Ishikawa (cell line): ENCODE data around the gene PRG2.

Experiments
- CEBPB ChIP-seq: IDR thresholded peaks from 2 replicates; pipeline ENCODE4 v1.6.1; 2012
- CREB1 ChIP-seq: IDR thresholded peaks from 2 replicates; pipeline ENCODE4 v1.6.1; 2012; ENCODE audit warnings: low read depth
- EGR1 ChIP-seq: IDR thresholded peaks from 2 replicates; pipeline ENCODE4 v1.6.1; 2012
- EP300 ChIP-seq: IDR thresholded peaks from 2 replicates; pipeline ENCODE4 v1.6.1; 2012; ENCODE audit warnings: borderline replicate concordance
- FOXM1 ChIP-seq: IDR thresholded peaks from 2 replicates; pipeline ENCODE4 v1.6.1; 2012; ENCODE audit warnings: low read depth, borderline replicate concordance
- MAX ChIP-seq: IDR thresholded peaks from 2 replicates; pipeline ENCODE4 v1.6.1; 2012
- NFIC ChIP-seq: IDR thresholded peaks from 2 replicates; pipeline ENCODE4 v1.6.1; 2012
- RAD21 ChIP-seq: IDR thresholded peaks from 2 replicates; pipeline ENCODE4 v1.6.1; 2012; ENCODE audit warnings: low read depth
- TAF1 ChIP-seq: IDR thresholded peaks from 2 replicates; pipeline ENCODE4 v1.6.1; 2012; ENCODE audit warnings: low read depth, mild to moderate bottlenecking
- TCF12 ChIP-seq: IDR thresholded peaks from 2 replicates; pipeline ENCODE4 v1.6.1; 2012; ENCODE audit warnings: low read depth
- TEAD4 ChIP-seq: IDR thresholded peaks from 2 replicates; pipeline ENCODE4 v1.6.1; 2012
- USF1 ChIP-seq: IDR thresholded peaks from 2 replicates; pipeline ENCODE4 v1.6.1; 2012
- YY1 ChIP-seq: IDR thresholded peaks from 2 replicates; pipeline ENCODE4 v1.6.1; 2012; ENCODE audit warnings: low read depth
- ZBTB7A ChIP-seq: IDR thresholded peaks from 2 replicates; pipeline ENCODE4 v1.6.1; 2012; ENCODE audit warnings: low read depth
- TF ChIP-seq, protein P1 (sequence below): IDR thresholded peaks from 2 replicates; pipeline ENCODE4 v1.6.1; 2012; ENCODE audit warnings: low read depth, mild to moderate bottlenecking

The PRG2 gene

DNA sequence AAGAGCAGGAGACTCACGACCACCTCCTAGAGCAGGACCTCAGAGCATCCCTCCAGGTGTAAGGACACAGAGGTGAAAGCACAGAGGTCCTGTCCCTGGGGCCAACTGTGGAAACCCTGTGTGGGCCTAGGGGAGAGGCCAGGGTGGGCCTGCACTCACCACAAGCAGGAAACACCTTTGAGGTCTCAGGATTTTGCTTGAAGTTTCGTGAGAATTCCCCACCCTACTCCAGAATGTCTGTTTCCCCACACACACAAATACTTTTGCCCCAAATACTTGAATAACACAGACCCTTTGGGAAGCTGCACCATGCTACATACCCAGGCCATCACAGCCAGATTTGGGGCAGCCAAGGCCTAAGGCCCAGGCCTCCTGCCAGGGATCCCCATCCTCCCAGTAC lies 18.3 kb upstream of the PRG2 start:
- TF ChIP-seq YY1 (no peak), USF1 (no peak), TAF1 (no peak), EP300 (no peak), ZBTB7A (no peak), NFIC (no peak), TCF12 (no peak)

DNA sequence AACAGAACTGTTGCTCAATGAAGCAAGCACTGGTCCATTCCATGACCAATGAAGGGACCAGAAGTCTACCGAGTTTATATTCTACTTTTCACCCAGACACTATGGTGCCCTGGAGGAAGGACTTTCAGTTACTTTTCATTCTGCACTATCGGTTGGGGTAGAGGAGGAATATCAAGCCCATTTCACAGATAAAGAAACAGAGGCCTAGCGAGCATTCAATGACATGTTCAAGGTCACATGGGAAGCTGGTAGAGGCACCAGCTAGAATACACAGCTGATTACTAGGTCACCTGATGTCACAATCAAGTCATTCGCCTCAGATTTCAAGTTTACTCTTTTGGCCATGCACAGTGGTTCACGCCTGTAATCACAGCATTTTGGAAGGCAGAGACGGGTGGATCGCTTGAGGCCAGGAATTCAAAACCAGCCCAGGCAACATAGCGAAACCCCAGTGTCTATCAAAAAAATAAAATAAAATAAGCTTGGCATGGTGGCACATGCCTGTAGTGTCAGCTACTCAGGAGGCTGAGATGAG lies 17.6 kb upstream of the PRG2 start:
- TF ChIP-seq NFIC, result no peak
- TF ChIP-seq USF1, result no peak
- no peak for TF ChIP-seq YY1

DNA sequence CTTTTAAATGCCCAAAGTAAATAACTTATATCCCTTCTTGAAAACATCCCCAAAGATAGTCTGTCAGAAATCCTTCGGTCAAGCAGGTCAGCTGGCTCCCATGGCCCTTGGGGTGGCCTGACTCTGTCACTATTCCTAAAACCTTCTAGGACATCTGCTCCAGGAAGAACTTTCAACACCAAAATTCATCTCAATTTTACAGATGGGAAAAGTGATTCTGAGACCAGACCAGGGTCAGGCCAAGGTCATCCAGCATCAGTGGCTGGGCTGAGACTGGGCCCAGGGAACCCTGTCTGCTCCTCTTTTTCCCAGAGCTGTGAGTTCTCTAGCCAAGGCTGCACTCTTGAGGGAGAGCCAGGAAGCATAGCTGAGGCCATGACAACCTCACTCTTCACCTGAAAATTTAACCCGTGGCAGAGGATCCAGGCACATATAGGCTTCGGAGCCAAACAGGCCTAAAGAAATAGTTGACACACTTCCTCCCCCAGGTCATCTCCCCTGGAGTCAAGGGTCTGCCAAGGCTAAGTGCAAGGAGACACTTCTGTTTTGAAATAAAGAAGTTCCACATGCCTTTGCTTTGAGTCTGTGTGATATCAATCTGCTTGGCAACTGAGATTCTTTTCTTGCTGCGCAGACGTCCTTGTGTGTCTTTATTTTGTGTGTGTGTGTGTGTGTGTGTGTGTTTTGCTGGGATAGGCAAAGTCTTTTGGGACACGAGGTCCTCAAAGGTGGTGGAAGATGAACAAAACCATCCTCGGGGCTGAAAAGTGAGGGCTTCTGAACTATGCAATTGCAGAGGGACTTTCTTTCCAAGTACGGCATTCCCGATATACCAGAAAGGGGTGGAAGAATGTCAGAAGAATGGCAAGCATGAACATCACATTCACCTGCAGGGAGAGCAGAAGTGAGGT lies 16.8 kb upstream of the PRG2 start:
- TF ChIP-seq TEAD4 (no peak), RAD21 (no peak), CEBPB (no peak), YY1 (no peak), MAX (no peak), CREB1 (no peak), ZBTB7A (no peak), EP300 (no peak), TCF12 (no peak), EGR1 (no peak), FOXM1 (no peak), NFIC (no peak), USF1 (no peak), TAF1 (no peak)
- TF ChIP-seq, protein P1, sequence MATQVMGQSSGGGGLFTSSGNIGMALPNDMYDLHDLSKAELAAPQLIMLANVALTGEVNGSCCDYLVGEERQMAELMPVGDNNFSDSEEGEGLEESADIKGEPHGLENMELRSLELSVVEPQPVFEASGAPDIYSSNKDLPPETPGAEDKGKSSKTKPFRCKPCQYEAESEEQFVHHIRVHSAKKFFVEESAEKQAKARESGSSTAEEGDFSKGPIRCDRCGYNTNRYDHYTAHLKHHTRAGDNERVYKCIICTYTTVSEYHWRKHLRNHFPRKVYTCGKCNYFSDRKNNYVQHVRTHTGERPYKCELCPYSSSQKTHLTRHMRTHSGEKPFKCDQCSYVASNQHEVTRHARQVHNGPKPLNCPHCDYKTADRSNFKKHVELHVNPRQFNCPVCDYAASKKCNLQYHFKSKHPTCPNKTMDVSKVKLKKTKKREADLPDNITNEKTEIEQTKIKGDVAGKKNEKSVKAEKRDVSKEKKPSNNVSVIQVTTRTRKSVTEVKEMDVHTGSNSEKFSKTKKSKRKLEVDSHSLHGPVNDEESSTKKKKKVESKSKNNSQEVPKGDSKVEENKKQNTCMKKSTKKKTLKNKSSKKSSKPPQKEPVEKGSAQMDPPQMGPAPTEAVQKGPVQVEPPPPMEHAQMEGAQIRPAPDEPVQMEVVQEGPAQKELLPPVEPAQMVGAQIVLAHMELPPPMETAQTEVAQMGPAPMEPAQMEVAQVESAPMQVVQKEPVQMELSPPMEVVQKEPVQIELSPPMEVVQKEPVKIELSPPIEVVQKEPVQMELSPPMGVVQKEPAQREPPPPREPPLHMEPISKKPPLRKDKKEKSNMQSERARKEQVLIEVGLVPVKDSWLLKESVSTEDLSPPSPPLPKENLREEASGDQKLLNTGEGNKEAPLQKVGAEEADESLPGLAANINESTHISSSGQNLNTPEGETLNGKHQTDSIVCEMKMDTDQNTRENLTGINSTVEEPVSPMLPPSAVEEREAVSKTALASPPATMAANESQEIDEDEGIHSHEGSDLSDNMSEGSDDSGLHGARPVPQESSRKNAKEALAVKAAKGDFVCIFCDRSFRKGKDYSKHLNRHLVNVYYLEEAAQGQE, result no peak

DNA sequence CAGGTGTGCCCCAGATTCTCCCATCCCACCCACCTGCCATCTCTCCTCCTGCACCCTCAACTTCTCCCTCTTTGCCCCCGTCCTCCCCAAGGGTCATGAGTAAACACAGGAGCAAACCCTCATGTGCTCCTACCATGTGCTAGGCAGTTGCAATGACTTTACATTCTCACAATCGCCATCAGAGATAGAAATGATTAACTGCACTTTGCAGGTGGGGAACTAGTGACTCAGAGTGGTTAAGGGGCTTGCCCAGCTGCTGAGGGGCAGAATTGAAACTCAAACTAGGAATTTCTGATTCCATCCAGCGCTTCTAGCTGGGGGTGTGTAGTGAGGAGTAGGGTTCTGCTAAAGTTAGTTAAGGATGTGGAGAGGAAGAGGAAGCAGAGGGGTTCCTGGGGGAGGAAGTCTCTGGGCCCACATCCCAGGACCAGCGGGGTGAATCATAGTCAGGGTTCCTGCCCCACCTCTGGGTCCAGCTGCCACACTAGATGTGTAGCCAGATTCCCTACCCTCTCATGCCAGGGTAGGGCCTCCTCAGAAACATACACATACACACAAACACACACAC lies 16.0 kb upstream of the PRG2 start:
- TF ChIP-seq CEBPB, result no peak
- TF ChIP-seq RAD21, result no peak
- no peak for TF ChIP-seq TEAD4
- no peak for TF ChIP-seq TAF1
- TF ChIP-seq, protein P1, result no peak
- no peak for TF ChIP-seq ZBTB7A

GRCh38 chr11:57405271-57405860 lies 14.9 kb upstream of the PRG2 start:
- TF ChIP-seq TCF12 (no peak), FOXM1 (no peak), NFIC (no peak), EP300 (no peak), EGR1 (no peak), TEAD4 (no peak), CREB1 (no peak), CEBPB (no peak), USF1 (no peak), TAF1 (no peak), YY1 (no peak), RAD21 (no peak), MAX (no peak), ZBTB7A (no peak)
- TF ChIP-seq, protein P1, result no peak
